HG03060 (cell line): ENCODE results near the gene SYTL3.

Experiments
- ATAC-seq: cut with Tn5 transposase; IDR thresholded peaks from one replicate; pipeline ENCODE4 v1.9.1; 2021; ENCODE audit warnings: low read depth, moderate number of reproducible peaks; ENCODE audit not compliant: unreplicated experiment

SYTL3 gene

DNA sequence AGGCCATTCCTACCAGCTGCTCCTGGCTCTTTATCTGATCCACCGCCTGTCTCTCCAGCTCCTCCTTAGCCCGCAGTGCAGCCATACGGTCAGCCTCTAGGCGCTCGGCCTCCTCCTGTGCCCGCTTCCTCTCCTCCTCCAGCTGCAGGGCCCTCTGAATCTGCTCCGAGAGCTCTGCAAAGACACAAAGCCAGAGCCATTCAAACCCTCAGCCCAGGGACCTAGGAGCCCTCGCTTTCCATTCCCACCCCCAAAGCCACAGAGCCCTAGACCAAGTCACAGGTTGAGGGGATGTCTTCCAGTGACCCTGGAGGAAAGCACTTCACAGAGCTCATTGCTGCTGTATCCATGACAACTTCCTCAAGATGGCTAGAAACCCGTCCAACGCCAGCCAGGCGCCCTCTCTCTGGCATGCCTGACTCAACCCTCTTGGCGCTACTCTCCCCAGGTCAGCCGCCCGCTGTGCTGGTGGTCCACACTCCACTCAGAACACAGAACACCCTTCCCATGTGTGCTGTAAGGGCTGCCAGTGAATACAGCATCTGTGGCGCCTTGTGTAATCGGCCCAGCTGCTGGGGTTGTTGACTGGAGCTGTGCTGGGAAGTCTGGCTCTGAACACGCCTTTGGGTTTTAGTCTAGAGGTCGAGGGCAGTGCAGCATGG lies 120.0 kb downstream of the SYTL3 start:
- no peak for ATAC-seq

DNA sequence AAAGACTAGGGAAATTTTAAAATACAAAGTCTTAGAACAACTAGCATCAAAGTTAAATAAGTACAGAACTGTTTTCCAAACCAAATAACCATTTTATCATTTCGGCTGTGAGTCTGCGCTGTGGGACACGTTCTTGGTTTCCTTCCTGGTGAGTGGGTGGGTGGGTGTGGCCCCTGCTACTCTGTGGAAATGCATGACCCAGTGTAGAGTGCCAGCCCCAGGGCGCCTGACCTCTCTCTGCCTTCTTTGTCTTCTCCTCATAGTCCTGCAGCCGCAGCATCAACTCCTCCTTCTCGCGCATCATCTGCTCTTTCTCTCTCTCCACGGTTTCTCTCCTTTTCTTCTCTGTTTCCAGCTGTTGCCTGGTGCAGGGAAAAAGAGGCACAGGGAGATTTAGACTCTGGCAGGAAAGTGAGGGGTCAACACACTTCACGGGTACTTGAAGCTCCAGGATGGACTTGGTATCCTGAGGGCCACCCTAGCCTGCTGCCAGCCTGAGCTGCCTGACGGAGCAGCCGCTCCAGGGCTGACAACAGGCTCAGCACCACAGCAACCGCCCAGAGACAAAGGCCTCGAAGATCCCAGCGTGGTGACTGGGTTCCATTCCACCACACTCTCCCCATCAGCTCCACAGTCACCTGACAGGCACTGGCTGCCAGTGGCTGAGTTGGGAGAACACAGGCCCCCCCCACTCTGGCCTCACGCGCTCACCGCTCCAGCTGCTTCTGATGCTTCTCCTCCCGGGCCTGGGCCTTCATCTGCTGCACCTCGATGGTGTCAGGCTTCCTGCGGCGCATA lies 120.9 kb downstream of the SYTL3 start:
- ATAC-seq, result no peak

DNA sequence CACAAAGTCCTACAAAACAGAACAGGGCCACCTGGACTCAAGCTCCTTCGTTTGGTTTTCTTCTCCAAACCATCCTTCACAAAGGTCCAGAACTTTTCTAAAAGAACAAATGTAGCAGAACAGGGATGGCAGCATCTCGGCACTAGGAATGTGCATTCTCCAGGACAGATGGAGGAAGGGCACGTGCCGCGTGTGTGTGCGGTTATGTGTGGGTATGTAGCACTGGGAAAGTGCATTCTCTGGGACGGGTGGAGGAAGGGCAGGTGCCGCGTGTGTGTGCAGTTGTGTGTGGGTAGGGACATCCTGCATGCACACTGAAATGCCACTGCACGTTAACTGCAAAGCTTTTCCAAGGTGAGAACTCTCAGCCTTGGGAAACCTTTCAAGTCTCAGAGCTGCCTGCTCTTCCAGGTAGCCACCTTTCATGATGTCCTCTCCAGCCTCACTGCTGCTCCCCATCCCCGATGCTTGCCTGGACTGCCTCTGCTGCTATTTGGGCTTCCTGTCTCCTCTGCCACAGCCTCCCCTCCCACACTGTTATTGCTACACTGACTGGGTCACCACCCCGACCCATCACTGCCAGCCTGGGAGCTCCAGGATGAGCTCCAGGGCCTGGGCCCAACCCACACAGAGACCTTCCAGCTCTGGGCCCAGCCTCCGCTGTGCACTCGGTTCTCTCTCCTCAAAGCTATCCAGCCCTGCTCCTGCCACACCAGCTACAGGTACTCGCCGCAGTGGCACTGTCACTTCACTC lies 121.7 kb downstream of the SYTL3 start:
- ATAC-seq, result no peak

DNA sequence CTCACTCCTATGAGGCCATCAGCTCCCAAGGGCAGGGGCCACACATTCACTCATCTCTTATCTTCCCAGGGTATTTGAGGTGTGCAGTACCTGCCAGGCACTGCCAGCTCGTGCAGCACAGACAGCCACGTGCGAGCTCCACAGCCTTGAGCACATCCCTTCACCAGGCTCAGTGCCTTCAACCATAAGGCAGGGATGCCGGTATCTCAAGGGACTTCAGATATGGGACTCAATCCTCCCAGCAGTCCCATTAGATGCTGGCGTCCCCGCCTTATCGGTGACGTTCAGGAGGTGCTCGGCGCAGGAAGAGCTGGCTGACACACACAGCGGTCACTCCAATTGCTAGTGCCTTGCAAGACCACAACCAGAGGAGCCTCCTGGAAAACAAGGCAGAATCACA lies 122.3 kb downstream of the SYTL3 start:
- no peak for ATAC-seq

- ATAC-seq, result no peak
Measured at GRCh38 chr6:158772851-158773371, 123.1 kb downstream of the SYTL3 start.

DNA sequence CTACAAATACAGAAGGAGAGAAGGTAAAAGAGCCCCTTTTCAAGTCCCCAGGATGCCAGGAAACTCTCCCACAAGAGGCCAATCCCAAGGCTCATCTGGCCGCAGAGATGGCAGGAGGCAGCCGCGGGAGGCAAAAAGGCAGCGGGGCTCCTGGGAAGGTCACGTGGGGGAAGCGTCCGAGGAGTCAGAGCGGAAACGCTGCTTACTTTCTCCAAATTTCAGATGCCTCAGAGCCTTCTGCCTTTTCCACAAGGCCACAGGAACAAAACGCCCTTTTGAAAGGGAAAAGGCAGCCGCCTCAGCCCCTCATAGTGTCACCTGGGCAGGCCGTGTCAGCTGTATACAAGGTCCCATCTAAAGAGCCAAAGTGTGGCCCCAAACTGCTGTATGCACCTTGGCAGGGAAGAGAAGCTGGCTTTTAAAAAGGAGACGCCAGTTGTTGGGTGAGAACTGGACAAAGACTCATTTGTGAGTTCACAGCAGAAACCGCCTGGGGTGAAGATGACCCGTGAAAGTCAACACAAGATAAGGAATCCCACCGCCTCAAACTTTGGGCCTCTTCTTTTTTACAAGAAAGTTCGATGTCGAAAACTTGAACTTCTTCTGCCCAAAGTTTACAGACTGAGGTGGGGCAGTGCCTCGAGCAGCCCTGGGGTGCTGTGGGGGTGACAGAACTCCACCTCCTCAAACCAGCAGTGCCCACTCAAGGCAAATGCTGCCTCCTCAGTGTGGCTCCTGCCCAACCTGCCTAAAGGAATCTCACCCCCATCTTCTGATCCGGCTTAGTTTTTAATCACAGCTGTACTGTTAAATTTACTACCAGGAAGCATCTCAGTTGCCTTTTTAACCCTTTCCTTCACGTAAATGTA lies 124.0 kb downstream of the SYTL3 start:
- no peak for ATAC-seq

- no peak for ATAC-seq
Measured at GRCh38 chr6:158774717-158775449, 125.0 kb downstream of the SYTL3 start.

- no peak for ATAC-seq
Measured at GRCh38 chr6:158775832-158776231, 126.0 kb downstream of the SYTL3 start.

GRCh38 chr6:158776737-158777136 lies 126.9 kb downstream of the SYTL3 start:
- no peak for ATAC-seq

DNA sequence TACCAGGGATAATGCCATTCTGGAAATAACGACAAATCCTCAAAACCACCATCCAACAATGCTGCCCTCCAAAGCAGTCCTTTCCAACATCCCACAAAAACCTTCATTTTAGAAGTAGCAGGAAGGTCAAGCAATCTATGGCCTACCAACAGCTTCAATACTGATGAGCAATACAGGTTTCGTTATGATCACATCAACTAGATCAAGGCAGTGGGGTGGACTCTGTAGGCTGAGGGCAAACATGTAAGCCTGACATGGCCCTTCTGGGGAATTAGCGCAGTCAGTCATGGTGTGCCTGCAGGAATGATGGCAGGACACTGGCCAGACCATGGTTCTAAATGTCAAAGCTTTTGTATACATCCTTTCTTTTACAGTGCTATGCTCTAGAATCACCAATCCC lies 127.7 kb downstream of the SYTL3 start:
- no peak for ATAC-seq

- no peak for ATAC-seq
Measured at GRCh38 chr6:158778005-158778527, 128.2 kb downstream of the SYTL3 start.

DNA sequence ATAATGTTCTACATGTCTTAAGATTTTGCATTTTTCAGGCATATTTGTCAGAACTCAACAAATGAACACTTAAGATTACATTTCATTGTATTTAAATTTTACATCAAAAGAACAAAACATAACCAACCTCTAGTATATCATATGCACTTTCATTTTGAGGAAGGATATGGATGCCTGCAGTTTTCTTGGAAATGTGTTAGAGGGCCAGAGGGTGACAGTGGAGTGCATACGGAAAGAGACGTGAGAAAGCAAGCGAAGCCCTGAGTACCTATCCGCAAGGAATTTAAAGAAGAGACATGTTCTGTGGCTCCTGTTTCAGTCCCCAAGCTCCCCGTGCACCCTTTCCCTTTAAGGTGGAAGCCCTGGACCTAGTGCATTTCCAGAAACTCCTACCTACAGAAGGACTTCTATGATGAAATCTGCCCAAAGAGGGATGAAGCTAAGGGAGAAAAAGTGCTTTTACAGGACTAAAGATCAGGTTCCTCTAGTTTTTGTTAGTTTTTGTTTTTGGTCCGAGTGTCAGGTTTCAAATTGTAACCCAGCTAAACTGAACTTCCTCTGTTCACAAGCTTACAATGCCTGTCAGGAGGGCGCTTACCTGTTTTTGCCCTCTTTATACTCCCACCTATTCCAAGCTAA lies 130.5 kb downstream of the SYTL3 start:
- ATAC-seq, result no peak

- ATAC-seq, result no peak
Measured at GRCh38 chr6:158780988-158781691, 131.3 kb downstream of the SYTL3 start.

DNA sequence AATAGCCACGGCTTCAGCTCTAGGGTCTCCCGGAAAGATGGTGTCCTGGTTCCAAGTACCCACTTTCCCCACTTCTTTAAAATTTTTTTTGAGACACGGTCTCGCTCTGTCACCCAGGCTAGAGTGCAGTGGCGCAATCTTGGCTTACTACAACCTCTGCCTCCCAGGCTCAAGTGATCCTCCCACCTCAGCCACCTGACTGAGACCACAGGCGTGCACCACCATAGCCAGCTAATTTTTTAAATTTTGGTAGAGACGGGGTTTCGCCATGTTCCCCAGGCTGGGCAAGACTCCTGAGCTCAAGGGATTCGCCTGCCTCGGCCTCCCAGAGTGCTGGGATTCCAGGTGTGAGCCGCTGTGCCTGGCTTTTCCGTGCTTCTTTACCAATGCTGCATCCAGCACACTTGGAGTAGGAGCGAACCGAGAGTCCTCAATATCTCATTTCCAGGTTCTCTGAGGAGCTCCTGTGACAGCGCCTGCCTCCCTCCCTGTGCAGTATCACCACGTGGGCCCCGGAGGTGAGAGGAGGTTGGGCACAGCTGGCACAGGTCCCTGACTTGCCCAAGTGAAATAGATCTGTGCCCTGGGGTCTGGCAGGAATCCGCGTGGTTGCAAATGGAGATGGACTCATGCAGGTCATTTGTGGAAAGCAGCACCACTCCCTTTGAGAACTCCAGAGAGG lies 132.0 kb downstream of the SYTL3 start:
- no peak for ATAC-seq

GRCh38 chr6:158782432-158783166 lies 132.7 kb downstream of the SYTL3 start:
- no peak for ATAC-seq

GRCh38 chr6:158783167-158783450 lies 133.3 kb downstream of the SYTL3 start:
- no peak for ATAC-seq

- ATAC-seq, result no peak
Measured at GRCh38 chr6:158783851-158784250, 134.0 kb downstream of the SYTL3 start.
